GM12864 (cell line): ENCODE data around the gene C5.
"Not testable (repeated sequence)": the region's sequence is repeated elsewhere in the genome, so short reads cannot be mapped to it uniquely, and the experiment has no call there.

Source experiments
- DNase-seq: peaks from one replicate; pipeline ENCODE4 v3.0.0-alpha.2; 2011; ENCODE audit warnings: low read depth
- H3K4me3 ChIP-seq: 2 replicates; pipeline ENCODE4 v1.5.1; 2011; ENCODE audit warnings: mild to moderate bottlenecking, low read depth, low read length, control low read depth
- TF ChIP-seq, protein P1 (sequence below): IDR thresholded peaks from 2 replicates; pipeline ENCODE4 v1.5.1; 2011; ENCODE audit warnings: low read depth, mild to moderate bottlenecking, moderate library complexity, low read length, control low read depth, inconsistent platforms; ENCODE audit errors: missing control alignments

Gene C5

GRCh38 chr9:120974181-120974580, 75.9 kb downstream of the C5 start:
- H3K4me3 ChIP-seq = no peak overlapping the region
- DNase-seq = no peak
- TF ChIP-seq, protein P1, sequence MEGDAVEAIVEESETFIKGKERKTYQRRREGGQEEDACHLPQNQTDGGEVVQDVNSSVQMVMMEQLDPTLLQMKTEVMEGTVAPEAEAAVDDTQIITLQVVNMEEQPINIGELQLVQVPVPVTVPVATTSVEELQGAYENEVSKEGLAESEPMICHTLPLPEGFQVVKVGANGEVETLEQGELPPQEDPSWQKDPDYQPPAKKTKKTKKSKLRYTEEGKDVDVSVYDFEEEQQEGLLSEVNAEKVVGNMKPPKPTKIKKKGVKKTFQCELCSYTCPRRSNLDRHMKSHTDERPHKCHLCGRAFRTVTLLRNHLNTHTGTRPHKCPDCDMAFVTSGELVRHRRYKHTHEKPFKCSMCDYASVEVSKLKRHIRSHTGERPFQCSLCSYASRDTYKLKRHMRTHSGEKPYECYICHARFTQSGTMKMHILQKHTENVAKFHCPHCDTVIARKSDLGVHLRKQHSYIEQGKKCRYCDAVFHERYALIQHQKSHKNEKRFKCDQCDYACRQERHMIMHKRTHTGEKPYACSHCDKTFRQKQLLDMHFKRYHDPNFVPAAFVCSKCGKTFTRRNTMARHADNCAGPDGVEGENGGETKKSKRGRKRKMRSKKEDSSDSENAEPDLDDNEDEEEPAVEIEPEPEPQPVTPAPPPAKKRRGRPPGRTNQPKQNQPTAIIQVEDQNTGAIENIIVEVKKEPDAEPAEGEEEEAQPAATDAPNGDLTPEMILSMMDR = no peak

GRCh38 chr9:120971938-120972337, 78.1 kb downstream of the C5 start:
- no peak for DNase-seq
- no peak overlapping the region for H3K4me3 ChIP-seq
- TF ChIP-seq, protein P1 = no peak

DNA sequence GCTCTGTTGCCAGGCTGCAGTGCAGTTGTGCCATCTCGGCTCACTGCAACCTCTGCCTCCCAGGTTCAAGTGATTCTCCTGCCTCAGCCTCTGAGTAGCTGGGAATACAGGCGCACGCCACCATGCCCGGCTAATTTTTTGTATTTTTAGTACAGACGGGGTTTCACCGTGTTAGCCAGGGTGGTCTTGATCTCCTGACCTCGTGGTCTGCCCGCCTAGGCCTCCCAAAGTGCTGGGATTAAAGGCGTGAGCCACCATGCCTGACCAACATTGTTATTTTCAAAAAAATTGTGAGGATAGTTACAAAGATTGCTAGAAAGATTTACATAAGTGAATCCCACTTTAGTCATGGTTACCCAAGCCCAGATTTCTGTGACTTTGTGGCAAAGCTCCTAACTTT, 78.6 kb downstream of the C5 start:
- not testable (repeated sequence) for H3K4me3 ChIP-seq, DNase-seq

GRCh38 chr9:120970244-120970643, 79.8 kb downstream of the C5 start:
- no peak for DNase-seq
- TF ChIP-seq, protein P1 = no peak
- H3K4me3 ChIP-seq = no peak overlapping the region

GRCh38 chr9:120966013-120966369, 84.1 kb downstream of the C5 start:
- TF ChIP-seq, protein P1 = no peak
- H3K4me3 ChIP-seq = no peak overlapping the region
- DNase-seq = no peak

DNA sequence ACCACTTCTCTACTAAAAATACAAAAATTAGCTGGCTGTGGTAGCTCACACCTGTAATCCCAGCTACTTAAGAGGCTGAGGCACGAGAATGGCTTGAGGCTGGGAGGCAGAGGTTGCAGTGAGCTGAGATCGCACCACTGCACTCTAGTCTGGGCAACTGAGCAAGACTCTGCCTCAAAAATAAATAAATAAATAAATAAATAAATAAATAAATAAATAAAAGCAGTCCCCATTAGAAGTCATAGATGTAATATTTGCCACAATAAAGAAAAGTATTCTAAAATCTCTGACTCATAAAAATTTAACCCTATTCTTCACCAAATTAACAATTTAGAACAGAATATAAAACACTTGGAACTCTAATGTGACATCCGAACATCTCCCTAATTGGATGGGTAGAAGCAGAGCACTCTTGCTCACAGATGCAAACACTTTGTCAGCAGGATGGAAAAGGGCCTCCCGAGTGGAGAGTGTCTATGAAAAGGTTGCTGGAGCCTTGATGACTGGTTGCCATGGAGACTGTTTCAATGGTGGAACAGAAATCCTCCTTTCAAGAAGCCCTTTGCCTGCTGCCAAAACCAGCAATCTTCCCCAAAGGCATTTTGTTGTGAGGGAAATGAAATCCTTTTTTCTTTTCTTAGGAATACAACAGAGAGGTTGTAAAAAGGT, 84.6 kb downstream of the C5 start:
- TF ChIP-seq, protein P1 = no peak
- H3K4me3 ChIP-seq = no peak overlapping the region
- DNase-seq = no peak

- DNase-seq = no peak
- no peak overlapping the region for H3K4me3 ChIP-seq
- TF ChIP-seq, protein P1 = no peak
Measured at GRCh38 chr9:120961936-120962335, 88.1 kb downstream of the C5 start.
